Activated naive CD8-positive, alpha-beta T cell (primary cell): ENCODE measurements around the gene SFN.

Experiments used
- H3K27ac Mint-ChIP-seq: one replicate; pipeline ENCODE4 v1.8.0; 2021; ENCODE audit warnings: mixed read lengths
- H3K27me3 Mint-ChIP-seq: one replicate; pipeline ENCODE4 v1.8.0; 2021; ENCODE audit warnings: mixed read lengths
- H3K36me3 Mint-ChIP-seq: one replicate; pipeline ENCODE4 v1.8.0; 2021; ENCODE audit warnings: mixed read lengths
- H3K4me1 Mint-ChIP-seq: one replicate; pipeline ENCODE4 v1.8.0; 2021; ENCODE audit warnings: low read depth, mixed read lengths
- H3K4me3 Mint-ChIP-seq: one replicate; pipeline ENCODE4 v1.8.0; 2021; ENCODE audit warnings: mild to moderate bottlenecking, mixed read lengths
- H3K9me3 Mint-ChIP-seq: one replicate; pipeline ENCODE4 v1.8.0; 2021; ENCODE audit warnings: low read depth, mixed read lengths

Gene SFN

DNA sequence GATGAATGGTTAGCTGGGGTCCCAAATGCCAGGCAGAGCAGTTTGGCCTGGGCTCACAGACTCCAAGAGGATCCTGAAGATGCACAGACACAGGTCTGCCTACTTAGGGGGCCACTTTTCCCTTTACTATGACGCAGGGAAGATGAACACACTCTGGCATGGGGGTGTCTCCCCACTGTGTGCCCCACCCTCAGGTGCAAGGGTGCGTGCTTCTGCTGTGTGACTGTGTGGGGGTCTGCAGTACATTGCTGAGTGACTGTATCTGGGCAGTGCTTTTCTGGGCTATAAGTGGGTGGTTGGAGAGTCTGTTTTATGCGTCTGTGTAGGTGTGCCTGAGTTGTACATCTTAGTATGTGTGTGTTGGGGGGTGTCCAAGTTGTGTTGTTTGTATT is 47.0 kb downstream of the SFN start:
- no peak overlapping the region for H3K27ac Mint-ChIP-seq
- H3K4me3 Mint-ChIP-seq = no peak overlapping the region
- peaks cover 4% of the 10 kb centered on the region for H3K27me3 Mint-ChIP-seq
- no peaks in the 10 kb centered on the region for H3K36me3 Mint-ChIP-seq
- no peaks in the 10 kb centered on the region for H3K9me3 Mint-ChIP-seq
- no peaks in the 10 kb centered on the region for H3K4me1 Mint-ChIP-seq

DNA sequence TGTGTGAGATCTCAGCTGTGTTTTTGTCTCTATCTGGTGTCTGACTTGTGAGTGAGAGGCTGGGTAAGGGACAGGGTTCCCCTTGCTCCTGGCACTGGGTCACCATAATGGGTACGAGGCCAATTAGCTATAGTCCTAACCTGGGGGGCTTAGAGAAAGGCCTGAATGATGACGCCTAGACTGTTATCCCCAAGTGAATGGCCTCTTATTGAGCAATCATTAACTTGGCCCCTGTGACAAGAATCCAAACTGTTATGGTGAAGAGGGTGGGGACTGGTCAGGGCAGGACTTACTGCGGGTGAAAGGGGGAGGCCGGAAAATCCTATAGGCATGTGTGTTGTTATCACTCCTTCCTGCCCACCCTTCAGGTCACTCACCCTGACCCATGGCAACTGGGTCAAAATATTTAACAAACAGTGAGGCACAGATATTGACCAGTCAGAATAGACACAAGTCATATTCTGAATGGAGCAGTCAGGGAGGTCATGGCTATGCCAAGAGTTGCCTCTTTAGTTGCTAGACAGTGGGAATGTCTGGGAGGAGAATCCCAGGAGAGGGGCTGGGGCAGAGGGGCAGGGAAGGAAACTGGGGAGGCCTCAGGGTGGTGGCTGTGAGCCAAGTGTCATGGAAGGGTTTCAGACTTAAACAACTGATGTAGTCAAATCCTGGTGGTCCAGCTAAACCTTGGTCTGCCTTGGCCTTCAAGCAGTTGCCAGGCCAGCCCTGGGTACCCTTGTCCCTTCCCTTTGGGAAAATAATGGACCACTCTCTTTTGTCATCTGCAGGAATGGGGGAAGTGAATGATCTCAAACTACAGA is 47.6 kb downstream of the SFN start:
- Mint-ChIP-seq H3K4me1 (no peaks in the 10 kb centered on the region), H3K27me3 (peaks cover 4% of the 10 kb centered on the region), H3K36me3 (no peaks in the 10 kb centered on the region), H3K9me3 (no peaks in the 10 kb centered on the region), H3K4me3 (no peak overlapping the region), H3K27ac (no peak overlapping the region)

DNA sequence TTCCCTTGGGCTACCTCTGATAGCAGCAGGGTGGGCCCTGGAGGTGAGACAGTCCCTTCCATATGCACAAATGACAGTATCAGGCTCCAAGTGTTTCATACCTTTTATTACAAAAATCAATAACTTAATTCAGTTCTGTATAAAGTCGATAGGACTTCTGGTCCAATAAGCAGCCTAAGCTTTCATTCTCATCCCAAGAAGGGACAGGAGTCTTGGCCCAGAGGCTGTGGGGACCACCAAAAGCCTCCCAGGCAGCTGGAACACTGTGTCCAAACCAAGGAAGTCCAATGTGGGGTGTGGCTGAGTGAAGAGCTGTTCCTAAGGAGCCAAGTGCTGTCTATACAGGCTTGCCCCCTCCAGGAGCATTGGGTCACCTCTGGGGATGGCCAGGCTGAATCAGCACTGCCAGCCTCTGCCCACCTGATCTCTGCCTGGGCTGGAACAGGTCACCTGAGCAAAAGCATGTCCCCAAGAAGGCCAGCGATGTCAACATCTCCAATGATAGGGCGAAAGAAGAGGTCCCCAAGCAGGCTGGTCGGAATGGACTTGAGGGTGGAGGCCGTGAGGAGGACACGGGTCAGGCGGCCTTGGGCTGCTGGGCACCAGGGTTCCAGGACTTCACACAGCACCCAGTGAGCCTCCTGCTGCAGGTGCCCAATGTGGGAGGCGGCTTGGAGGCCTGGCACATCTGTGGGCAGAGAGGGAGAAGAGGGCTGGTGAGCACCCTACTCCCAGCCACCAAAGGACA is 48.6 kb downstream of the SFN start:
- Mint-ChIP-seq H3K4me1 (no peaks in the 10 kb centered on the region), H3K27me3 (peaks cover 4% of the 10 kb centered on the region), H3K4me3 (no peak overlapping the region), H3K27ac (no peak overlapping the region), H3K36me3 (no peaks in the 10 kb centered on the region), H3K9me3 (no peaks in the 10 kb centered on the region)

GRCh38 chr1:26912147-26912490 is 49.2 kb downstream of the SFN start:
- H3K27ac Mint-ChIP-seq = no peak overlapping the region
- no peaks in the 10 kb centered on the region for H3K9me3 Mint-ChIP-seq
- peaks cover 4% of the 10 kb centered on the region for H3K27me3 Mint-ChIP-seq

DNA sequence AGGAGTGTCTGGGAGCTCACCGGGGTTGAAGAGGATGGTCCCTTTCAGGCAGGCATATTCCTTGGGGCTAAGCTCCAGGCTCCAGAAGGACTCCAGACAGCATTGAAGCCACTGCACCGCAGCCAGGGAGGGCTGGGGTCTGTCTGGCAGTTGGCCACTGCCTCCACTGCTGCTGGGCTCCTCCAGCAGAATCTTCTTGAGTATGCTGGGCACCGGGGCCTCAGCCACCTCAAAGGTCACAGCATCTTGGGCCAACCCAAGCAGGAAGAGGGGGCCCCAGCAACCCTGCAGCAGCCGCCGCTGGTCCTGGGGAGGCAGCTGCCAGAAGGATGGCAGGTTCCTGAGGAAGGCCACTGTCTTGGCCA is 50.4 kb downstream of the SFN start:
- no peak overlapping the region for H3K4me3 Mint-ChIP-seq
- no peaks in the 10 kb centered on the region for H3K4me1 Mint-ChIP-seq
- no peaks in the 10 kb centered on the region for H3K36me3 Mint-ChIP-seq
- no peak overlapping the region for H3K27ac Mint-ChIP-seq
- H3K9me3 Mint-ChIP-seq = no peaks in the 10 kb centered on the region
- peaks cover 4% of the 10 kb centered on the region for H3K27me3 Mint-ChIP-seq

More at GRCh38 chr1:26912147-26912490, 49.2 kb downstream of the SFN start:
- H3K4me3 Mint-ChIP-seq = no peak overlapping the region
- no peaks in the 10 kb centered on the region for H3K4me1 Mint-ChIP-seq
- no peaks in the 10 kb centered on the region for H3K36me3 Mint-ChIP-seq
